ENCODE data around the gene ATP6V1D.

The ATP6V1D gene

DNA sequence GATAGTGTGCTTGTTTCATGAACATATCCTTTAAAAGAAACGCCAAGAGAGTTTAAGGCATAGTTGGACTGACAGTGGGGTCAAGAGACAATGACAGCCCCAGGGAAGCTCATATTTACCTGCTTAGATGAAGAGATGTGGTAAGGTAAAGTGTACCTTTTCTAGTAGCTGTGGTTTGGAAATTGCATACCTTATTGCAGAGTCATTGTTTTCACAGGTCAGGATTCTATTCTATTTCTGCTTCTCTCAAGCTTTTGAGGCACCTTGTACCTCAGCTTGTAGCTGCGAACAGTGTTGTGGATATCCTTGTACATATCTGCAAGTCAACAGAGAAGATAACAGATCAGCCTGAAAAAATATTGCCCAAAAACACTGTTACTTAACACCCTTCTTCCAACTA, 47.7 kb downstream of the ATP6V1D start:
- DNase-seq (ENCODE audit: extremely low spot score, insufficient read length, low read depth), result no peak
- FAIRE-seq, result no peak
